BE2C (cell line): ENCODE data around the gene PHF20.
A peak's percentile ranks its signal among the peaks of the same experiment; 100 is the strongest.
"Not testable (repeated sequence)": the region's sequence is repeated elsewhere in the genome, so short reads cannot be mapped to it uniquely, and the experiment has no call there.

Experiments used
- DNase-seq: peaks from one replicate; pipeline ENCODE4 v3.0.0-alpha.2; 2020
- H3K27me3 ChIP-seq: fragments of 250-450 bp; sonication (Bioruptor Pico); 2 replicates; pipeline ENCODE4 v1.5.1; 2020; ENCODE audit warnings: mild to moderate bottlenecking
- H3K36me3 ChIP-seq: fragments of 250-450 bp; sonication (Bioruptor Pico); 2 replicates; pipeline ENCODE4 v1.5.1; 2020; ENCODE audit warnings: mild to moderate bottlenecking
- H3K4me1 ChIP-seq: fragments of 250-450 bp; sonication (Bioruptor Pico); 2 replicates; pipeline ENCODE4 v1.5.1; 2020
- H3K4me3 ChIP-seq: 2 replicates; pipeline ENCODE4 v1.5.1; 2011; ENCODE audit warnings: low read depth, low read length
- H3K9me3 ChIP-seq: fragments of 250-450 bp; sonication (Bioruptor Pico); 2 replicates; pipeline ENCODE4 v1.5.1; 2020
- CTCF ChIP-seq: IDR thresholded peaks from 2 replicates; pipeline ENCODE4 v1.5.1; 2012; ENCODE audit warnings: mild to moderate bottlenecking, low read depth, low read length

PHF20 gene

GRCh38 chr20:35953387-35954199 is 181.8 kb downstream of the PHF20 start:
- H3K9me3 ChIP-seq = no peaks in the 10 kb centered on the region
- no peaks in the 10 kb centered on the region for H3K4me1 ChIP-seq
- no peaks in the 10 kb centered on the region for H3K27me3 ChIP-seq
- peak overlapping the region; percentile 96 for H3K4me3 ChIP-seq
- no peak for TF ChIP-seq CTCF
- peaks cover 8% of the 10 kb centered on the region for H3K36me3 ChIP-seq
- peak; percentile 56 for DNase-seq

- Histone ChIP-seq H3K9me3 (no peaks in the 10 kb centered on the region), H3K4me3 (peak within 1 kb of the TSS; percentile 96), H3K4me1 (no peaks in the 10 kb centered on the region), H3K27me3 (no peaks in the 10 kb centered on the region), H3K36me3 (peaks cover 7% of the 10 kb centered on the region)
- TF ChIP-seq CTCF = peak; percentile 96
- DNase-seq = peak; percentile 97
These were observed 182.5 kb downstream of the PHF20 start, which contains the start of gene SCAND1 for GRCh38 chr20:35954200-35954906. Gene SCAND1, minus strand, starts transcription at chr20:35954502. Its CDS starts 218 bp downstream, at chr20:35954284.

GRCh38 chr20:35954907-35955251 is 183.1 kb downstream of the PHF20 start:
- Histone ChIP-seq H3K36me3 (peaks cover 7% of the 10 kb centered on the region), H3K27me3 (no peaks in the 10 kb centered on the region), H3K4me1 (no peaks in the 10 kb centered on the region), H3K4me3 (peak overlapping the region; percentile 96), H3K9me3 (no peaks in the 10 kb centered on the region)
- no peak for DNase-seq
- TF ChIP-seq CTCF = no peak

- no peak for TF ChIP-seq CTCF
- H3K9me3 ChIP-seq = no peaks in the 10 kb centered on the region
- no peaks in the 10 kb centered on the region for H3K27me3 ChIP-seq
- H3K4me1 ChIP-seq = no peaks in the 10 kb centered on the region
- H3K4me3 ChIP-seq = no peak overlapping the region
- peaks cover 7% of the 10 kb centered on the region for H3K36me3 ChIP-seq
- no peak for DNase-seq
These were observed 184.8 kb downstream of the PHF20 start for GRCh38 chr20:35956616-35957015.

GRCh38 chr20:35959291-35959690 is 187.5 kb downstream of the PHF20 start:
- H3K27me3 ChIP-seq, H3K4me1 ChIP-seq, H3K36me3 ChIP-seq, H3K9me3 ChIP-seq, DNase-seq, H3K4me3 ChIP-seq: not testable (repeated sequence)

GRCh38 chr20:35963878-35964277 is 192.1 kb downstream of the PHF20 start:
- H3K27me3 ChIP-seq = no peaks in the 10 kb centered on the region
- no peaks in the 10 kb centered on the region for H3K4me1 ChIP-seq
- no peak for TF ChIP-seq CTCF
- H3K9me3 ChIP-seq = no peaks in the 10 kb centered on the region
- H3K36me3 ChIP-seq = no peaks in the 10 kb centered on the region
- no peak for DNase-seq
- no peak overlapping the region for H3K4me3 ChIP-seq
